ENCODE data around the gene COMMD4.

Gene COMMD4

DNA sequence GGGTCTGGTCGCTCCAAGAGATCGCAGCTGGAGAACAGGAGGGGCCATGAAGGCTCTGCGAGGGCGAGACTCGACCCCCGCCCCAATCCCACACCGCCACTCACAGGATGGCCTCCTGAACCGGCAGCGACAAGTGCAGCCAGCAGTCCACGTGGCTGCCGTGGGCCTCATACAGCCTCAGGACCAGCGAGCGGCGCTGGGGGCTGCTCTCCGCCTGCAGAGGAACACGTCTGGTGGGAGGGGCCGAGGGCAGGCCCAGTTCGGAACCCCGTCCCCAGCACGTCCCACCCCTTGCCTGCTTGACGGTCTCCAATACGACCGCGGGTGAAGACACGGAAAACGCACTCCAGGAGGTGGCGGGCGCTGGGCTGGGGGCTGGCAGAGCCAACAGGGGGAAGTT is 20.1 kb downstream of the COMMD4 start:
- DNase-seq (ENCODE audit: low read depth): no peak

DNA sequence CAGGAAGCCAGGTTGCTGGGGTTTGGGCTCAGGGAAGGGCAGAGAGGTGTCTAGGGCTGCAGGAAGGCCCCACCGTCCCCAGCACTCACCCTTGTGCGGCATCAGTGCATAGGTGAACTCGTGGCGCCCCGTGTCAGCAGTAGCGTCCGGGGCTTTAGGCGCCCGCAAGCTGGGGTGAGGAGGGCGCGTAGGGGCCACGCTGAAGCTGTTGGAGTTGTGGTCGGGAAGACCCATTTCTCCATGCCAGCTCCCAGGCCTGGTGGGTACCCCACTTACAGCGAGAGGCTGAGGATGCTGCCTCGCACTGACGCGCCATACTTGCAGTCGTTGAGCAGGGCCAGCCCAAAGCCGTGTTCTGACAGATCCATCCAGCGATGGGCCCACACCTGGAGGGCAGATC is 20.7 kb downstream of the COMMD4 start:
- TF ChIP-seq, protein P1, sequence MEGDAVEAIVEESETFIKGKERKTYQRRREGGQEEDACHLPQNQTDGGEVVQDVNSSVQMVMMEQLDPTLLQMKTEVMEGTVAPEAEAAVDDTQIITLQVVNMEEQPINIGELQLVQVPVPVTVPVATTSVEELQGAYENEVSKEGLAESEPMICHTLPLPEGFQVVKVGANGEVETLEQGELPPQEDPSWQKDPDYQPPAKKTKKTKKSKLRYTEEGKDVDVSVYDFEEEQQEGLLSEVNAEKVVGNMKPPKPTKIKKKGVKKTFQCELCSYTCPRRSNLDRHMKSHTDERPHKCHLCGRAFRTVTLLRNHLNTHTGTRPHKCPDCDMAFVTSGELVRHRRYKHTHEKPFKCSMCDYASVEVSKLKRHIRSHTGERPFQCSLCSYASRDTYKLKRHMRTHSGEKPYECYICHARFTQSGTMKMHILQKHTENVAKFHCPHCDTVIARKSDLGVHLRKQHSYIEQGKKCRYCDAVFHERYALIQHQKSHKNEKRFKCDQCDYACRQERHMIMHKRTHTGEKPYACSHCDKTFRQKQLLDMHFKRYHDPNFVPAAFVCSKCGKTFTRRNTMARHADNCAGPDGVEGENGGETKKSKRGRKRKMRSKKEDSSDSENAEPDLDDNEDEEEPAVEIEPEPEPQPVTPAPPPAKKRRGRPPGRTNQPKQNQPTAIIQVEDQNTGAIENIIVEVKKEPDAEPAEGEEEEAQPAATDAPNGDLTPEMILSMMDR (conservative IDR thresholded peaks at IDR 0.05; ENCODE audit: low read length): no peak
- DNase-seq (ENCODE audit: low read depth): no peak
- H3K4me3 ChIP-seq (ENCODE audit: low read length): no peak overlapping the region

More for the DNA sequence above, 20.1 kb downstream of the COMMD4 start:
- TF ChIP-seq, protein P1 (conservative IDR thresholded peaks at IDR 0.05; ENCODE audit: low read length): no peak
- H3K4me3 ChIP-seq (ENCODE audit: low read length): no peak overlapping the region

DNA sequence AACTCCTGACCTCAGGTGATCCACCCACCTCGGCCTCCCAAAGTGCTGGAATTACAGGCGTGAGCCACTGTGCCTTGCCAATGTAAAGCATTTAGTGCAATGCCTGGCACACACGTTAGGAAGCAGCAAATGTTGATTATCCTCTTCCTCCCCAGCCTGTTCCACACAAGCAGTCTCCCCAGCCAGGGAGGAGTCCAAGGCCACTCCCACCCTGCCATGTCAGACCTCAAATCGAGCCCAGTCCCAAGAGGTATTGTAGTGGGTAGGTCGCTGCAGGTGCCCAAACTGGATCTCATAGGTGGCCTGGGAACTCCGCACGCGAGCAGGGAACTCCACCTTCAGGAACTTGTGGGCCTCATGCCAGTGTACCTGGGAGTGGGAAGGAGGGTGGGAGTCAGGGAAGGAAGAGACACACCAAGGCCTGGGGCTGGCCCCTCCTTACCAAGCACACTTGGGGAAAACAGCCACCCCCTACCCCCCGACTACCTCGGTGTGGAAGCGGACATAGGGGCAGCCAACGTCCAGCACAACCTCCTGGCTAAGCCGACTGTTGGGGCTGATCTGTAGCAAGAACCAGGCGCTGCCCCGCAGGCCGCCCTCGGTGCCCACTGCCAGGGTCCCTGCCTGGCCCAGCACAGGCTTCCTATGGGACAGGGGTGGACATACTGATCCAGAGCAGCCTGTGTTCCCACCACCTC is 22.3 kb downstream of the COMMD4 start:
- TF ChIP-seq, protein P1 (conservative IDR thresholded peaks at IDR 0.05; ENCODE audit: low read length): no peak
- no peak for DNase-seq (ENCODE audit: low read depth)
- no peak overlapping the region for H3K4me3 ChIP-seq (ENCODE audit: low read length)

DNA sequence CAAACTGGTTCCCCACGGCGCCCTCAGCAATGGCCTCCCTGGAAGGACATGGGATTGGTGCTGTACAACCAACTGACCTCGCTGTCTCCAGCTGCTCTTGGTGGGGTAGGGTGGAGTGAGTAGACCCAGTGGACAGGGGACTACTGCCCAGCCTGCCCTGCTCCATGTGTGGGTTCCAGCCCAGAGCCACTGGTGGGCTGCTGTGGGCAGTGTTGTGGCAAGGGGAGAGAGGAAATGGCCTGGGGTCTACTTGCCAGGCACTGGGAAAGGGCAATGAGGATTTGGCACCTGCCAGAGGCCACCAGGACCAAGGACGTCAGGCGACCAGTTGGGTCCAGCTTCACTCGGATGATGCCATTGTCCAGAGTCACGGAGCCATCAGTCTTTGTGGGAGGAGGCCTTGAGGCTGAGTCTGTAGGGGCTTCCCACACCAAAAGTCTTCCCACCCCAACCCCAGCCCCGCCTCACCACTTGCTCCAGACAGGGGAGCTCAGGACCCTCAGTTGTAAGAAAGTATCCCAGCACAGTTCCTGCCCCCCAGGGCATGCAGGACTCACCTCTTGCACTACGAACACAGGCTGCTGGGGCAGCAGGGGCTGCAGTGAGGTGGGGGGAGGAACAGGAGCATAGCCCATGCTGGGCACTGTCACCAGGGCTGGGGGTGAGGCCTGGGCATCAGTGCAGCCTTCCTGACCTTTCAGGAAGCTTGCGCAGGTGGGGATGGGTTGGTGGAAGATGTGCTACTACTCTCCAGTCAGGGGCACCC is 23.1 kb downstream of the COMMD4 start:
- no peak overlapping the region for H3K4me3 ChIP-seq (ENCODE audit: low read length)
- TF ChIP-seq, protein P1 (conservative IDR thresholded peaks at IDR 0.05; ENCODE audit: low read length): no peak
- no peak for DNase-seq (ENCODE audit: low read depth)

DNA sequence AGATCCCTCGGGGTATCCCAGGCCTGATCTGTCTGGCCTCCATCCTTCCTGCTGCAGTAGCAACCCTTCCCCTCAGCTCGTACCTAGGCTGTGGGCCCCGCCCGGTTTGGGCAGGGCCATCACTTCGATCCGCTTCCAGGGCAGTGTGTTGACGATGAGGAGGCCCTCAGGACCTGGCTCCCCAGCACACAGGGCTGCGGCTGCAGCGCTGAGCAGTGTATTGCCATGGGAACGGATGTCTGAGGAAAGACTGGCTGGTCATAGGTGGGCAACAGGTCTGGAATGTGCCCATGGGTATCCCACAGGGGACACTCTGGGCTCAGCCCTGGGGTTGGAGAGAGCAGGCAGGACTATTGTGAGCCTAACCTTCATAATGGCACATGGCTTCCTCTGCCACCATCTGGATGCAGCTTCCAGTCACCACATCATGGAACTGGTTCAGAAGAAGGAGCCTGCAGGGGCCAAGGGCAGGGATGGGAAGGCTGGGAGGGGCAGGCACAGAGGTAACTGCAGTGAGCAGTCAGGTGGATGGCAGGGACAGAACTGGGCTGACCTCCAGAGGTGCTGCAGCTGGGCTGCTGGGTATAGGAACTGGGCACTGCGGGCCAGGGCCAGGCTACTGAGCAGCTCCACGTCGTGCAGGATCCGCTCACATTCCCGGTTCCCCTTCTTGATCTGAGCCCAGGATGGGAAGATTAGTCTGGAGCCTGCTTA is 23.8 kb downstream of the COMMD4 start:
- no peak overlapping the region for H3K4me3 ChIP-seq (ENCODE audit: low read length)
- TF ChIP-seq, protein P1 (conservative IDR thresholded peaks at IDR 0.05; ENCODE audit: low read length): no peak
- no peak for DNase-seq (ENCODE audit: low read depth)

DNA sequence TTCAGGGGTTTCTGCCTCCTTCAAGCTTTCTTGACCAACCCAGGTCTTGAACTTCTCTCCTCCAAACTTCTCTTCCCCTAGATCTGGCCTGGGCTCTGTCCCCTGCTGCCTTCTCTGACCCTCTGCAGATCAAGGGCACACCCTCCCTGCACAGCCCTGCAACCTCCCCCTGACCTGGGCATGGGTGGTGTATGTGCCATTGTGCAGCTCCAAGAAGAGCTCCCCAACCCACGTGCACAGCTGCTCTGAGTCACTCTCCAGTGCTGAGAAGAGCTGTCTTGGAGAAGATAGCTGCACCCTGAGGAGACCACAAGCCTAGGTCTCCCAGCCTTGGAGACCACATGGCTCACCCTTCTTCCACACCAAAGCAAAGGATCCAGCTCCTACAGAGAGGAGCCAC is 24.5 kb downstream of the COMMD4 start:
- TF ChIP-seq, protein P1 (conservative IDR thresholded peaks at IDR 0.05; ENCODE audit: low read length): no peak
- H3K4me3 ChIP-seq (ENCODE audit: low read length): no peak overlapping the region
- no peak for DNase-seq (ENCODE audit: low read depth)

All from AG10803 (cell line).